PC-3 (cell line): ENCODE measurements around the gene SURF4.

ENCODE experiments used
- EZH2 ChIP-seq: fragments of 300-600 bp; sonication (generic); IDR thresholded peaks from one replicate; pipeline ENCODE4 v1.6.1; 2017; ENCODE audit warnings: antibody characterized with exemption, mild to moderate bottlenecking, low read length; ENCODE audit not compliant: unreplicated experiment
- EZH2phosphoT487 ChIP-seq: fragments of 300-600 bp; sonication (generic); IDR thresholded peaks from 2 replicates; pipeline ENCODE4 v1.6.1; 2018; ENCODE audit warnings: mild to moderate bottlenecking, antibody characterized with exemption, low read length, borderline replicate concordance
- TF ChIP-seq, protein P1 (sequence below): fragments of 300-600 bp; sonication (generic); conservative IDR thresholded peaks from 2 replicates; pipeline ENCODE4 v1.5.1; 2017; ENCODE audit warnings: antibody characterized with exemption, low read depth, mild to moderate bottlenecking, low read length

DNA sequence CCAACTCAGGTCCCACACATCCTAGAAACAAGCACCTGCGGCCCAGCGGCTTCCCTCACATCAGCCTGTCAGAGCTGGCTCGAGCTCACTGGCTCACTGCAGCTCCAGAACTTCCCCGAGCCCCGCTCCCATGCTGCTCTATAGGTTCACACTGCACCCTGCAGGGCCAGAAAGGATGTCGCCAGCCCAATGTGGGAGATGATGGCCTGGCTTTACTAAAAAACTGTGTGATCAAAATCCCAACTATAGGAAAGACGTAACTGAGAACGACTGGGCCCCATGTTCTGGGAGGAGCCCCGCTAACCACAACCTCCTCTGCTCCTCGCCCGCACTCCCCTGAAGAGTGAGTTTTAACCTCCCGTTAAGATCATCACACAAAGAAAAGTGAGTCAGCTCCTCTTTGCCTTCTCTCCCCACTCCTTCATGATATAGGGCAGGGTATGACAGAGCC lies 4.6 kb downstream of the SURF4 start:
- TF ChIP-seq, protein P1, sequence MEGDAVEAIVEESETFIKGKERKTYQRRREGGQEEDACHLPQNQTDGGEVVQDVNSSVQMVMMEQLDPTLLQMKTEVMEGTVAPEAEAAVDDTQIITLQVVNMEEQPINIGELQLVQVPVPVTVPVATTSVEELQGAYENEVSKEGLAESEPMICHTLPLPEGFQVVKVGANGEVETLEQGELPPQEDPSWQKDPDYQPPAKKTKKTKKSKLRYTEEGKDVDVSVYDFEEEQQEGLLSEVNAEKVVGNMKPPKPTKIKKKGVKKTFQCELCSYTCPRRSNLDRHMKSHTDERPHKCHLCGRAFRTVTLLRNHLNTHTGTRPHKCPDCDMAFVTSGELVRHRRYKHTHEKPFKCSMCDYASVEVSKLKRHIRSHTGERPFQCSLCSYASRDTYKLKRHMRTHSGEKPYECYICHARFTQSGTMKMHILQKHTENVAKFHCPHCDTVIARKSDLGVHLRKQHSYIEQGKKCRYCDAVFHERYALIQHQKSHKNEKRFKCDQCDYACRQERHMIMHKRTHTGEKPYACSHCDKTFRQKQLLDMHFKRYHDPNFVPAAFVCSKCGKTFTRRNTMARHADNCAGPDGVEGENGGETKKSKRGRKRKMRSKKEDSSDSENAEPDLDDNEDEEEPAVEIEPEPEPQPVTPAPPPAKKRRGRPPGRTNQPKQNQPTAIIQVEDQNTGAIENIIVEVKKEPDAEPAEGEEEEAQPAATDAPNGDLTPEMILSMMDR, result no peak
- TF ChIP-seq EZH2, result no peak
- TF ChIP-seq EZH2phosphoT487, result no peak
